A549 (cell line): ENCODE results near the gene BCORL1.

Source experiments
- BHLHE40 ChIP-seq: IDR thresholded peaks from 2 replicates; pipeline ENCODE4 v1.6.1; 2012; ENCODE audit warnings: low read depth, low read length, inconsistent platforms
- CEBPB ChIP-seq, 2 experiments: fragments of >200 bp in 1 of 2; sonication (Bioruptor Twin) in 1 of 2; formaldehyde crosslinking in 1 of 2; IDR thresholded peaks; 2 replicates each; pipeline ENCODE4 v1.6.1; 2012 to 2016
- RCOR1 ChIP-seq: fragments of 150-350 bp; IDR thresholded peaks from 2 replicates; pipeline ENCODE4 v1.6.1; 2014; ENCODE audit warnings: antibody characterized with exemption, low read length, low read depth
- ZSCAN20 ChIP-seq: fragments of 250-450 bp; sonication (Bioruptor Pico); IDR thresholded peaks from 2 replicates; pipeline ENCODE4 v1.8.0; 2022; ENCODE audit warnings: mild to moderate bottlenecking, moderate library complexity
- TF ChIP-seq, protein P1 (sequence below): fragments of >200 bp; sonication (Bioruptor Twin); formaldehyde crosslinking; IDR thresholded peaks from 3 replicates; pipeline ENCODE4 v1.5.1; 2016
- TF ChIP-seq, protein P2 (sequence below): IDR thresholded peaks from 2 replicates; pipeline ENCODE4 v1.6.1; 2012

DNA sequence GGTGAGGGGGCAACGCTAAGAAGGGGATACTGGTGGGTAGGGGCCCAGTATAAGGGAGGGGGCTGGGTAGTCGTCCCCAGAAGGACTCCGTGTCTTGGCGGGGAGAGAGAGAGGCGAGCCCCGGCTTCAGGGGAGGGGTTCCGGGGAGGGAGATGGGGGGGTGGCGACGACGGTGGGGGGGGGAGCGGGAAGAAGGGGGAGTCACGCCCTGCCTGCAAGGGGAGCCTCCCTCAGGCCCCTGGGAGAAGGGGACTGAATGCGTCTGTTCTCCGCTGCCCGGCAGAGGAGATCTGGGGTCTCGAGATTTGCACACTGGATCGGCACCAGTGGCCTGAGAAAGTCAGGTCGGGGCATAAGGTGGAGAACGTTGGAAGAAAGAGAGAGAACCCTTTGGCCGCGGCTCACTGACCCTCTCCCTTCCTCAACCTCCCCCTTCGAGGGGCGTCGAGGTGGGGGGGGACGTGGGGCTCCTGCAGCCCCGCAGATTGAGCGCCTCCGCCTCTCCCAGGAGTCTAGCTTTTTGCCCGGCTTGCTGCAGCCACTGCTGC, 609 bp upstream of the BCORL1 start:
- TF ChIP-seq, protein P1, sequence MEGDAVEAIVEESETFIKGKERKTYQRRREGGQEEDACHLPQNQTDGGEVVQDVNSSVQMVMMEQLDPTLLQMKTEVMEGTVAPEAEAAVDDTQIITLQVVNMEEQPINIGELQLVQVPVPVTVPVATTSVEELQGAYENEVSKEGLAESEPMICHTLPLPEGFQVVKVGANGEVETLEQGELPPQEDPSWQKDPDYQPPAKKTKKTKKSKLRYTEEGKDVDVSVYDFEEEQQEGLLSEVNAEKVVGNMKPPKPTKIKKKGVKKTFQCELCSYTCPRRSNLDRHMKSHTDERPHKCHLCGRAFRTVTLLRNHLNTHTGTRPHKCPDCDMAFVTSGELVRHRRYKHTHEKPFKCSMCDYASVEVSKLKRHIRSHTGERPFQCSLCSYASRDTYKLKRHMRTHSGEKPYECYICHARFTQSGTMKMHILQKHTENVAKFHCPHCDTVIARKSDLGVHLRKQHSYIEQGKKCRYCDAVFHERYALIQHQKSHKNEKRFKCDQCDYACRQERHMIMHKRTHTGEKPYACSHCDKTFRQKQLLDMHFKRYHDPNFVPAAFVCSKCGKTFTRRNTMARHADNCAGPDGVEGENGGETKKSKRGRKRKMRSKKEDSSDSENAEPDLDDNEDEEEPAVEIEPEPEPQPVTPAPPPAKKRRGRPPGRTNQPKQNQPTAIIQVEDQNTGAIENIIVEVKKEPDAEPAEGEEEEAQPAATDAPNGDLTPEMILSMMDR = no peak
- TF ChIP-seq CEBPB (IDR thresholded peaks at IDR 0.05) (no peak), RCOR1 (no peak), BHLHE40 (no peak), ZSCAN20 (no peak)
- TF ChIP-seq, protein P2, sequence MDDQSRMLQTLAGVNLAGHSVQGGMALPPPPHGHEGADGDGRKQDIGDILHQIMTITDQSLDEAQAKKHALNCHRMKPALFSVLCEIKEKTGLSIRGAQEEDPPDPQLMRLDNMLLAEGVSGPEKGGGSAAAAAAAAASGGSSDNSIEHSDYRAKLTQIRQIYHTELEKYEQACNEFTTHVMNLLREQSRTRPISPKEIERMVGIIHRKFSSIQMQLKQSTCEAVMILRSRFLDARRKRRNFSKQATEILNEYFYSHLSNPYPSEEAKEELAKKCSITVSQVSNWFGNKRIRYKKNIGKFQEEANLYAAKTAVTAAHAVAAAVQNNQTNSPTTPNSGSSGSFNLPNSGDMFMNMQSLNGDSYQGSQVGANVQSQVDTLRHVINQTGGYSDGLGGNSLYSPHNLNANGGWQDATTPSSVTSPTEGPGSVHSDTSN = no peak
